Dermis microvascular lymphatic vessel endothelial cell (primary cell): ENCODE measurements around the gene TCEA3. TPM values are rescaled to one million over a fixed set of nuclear protein-coding genes. Genes with fewer than 3 reads are reported as not detected.

Experiments
- total RNA-seq: library from RNA; depleted of rRNA; stranded (reverse); fragments of >200 nt; gene quantifications from 2 replicates; pipeline ENCODE4 v1.2.1, GENCODE V29; 2014

Gene TCEA3
- total RNA-seq, 1 donor from 2014 or later: 0.13 TPM

Other genes starting within 250 kb of the TCEA3 start
- 0.13 TPM in 2 replicates for gene HTR1D, start 207.2 kb downstream of the TCEA3 start, total RNA-seq
- 64.0 and 69.2 TPM in 2 replicates for gene HNRNPR, start 80.5 kb downstream of the TCEA3 start, total RNA-seq
- 16.8 and 18.5 TPM in 2 replicates for gene ZNF436, start 54.9 kb downstream of the TCEA3 start, total RNA-seq
- 3.6 and 10.4 TPM in 2 replicates for gene ASAP3, start 59.4 kb upstream of the TCEA3 start, total RNA-seq
- 1.4 and 1.9 TPM in 2 replicates for gene E2F2, start 106.5 kb upstream of the TCEA3 start, total RNA-seq
- gene ID3, start 134.8 kb upstream of the TCEA3 start, total RNA-seq: 478 and 570 TPM in 2 replicates